KOPT-K1 (cell line): Measurements from ENCODE around the gene JSRP1.
"Not testable (repeated sequence)": the region's sequence is repeated elsewhere in the genome, so short reads cannot be mapped to it uniquely, and the experiment has no call there.

Experiments used
- H3K27ac ChIP-seq: fragments of 200-600 bp; sonication (generic); 2 replicates; pipeline ENCODE4 v1.5.1; 2016; ENCODE audit warnings: antibody characterized with exemption, mild to moderate bottlenecking, low read depth, low read length; ENCODE audit not compliant: poor library complexity, severe bottlenecking
- H3K36me3 ChIP-seq: fragments of 200-600 bp; sonication (generic); 2 replicates; pipeline ENCODE4 v1.5.1; 2017; ENCODE audit warnings: antibody characterized with exemption, mild to moderate bottlenecking, low read length, moderate library complexity; ENCODE audit not compliant: insufficient read depth
- H3K9me3 ChIP-seq: fragments of 200-600 bp; sonication (generic); 2 replicates; pipeline ENCODE4 v1.5.1; 2017; ENCODE audit warnings: antibody characterized with exemption, low read length, mild to moderate bottlenecking; ENCODE audit not compliant: insufficient read depth, poor library complexity, severe bottlenecking

The JSRP1 gene

DNA sequence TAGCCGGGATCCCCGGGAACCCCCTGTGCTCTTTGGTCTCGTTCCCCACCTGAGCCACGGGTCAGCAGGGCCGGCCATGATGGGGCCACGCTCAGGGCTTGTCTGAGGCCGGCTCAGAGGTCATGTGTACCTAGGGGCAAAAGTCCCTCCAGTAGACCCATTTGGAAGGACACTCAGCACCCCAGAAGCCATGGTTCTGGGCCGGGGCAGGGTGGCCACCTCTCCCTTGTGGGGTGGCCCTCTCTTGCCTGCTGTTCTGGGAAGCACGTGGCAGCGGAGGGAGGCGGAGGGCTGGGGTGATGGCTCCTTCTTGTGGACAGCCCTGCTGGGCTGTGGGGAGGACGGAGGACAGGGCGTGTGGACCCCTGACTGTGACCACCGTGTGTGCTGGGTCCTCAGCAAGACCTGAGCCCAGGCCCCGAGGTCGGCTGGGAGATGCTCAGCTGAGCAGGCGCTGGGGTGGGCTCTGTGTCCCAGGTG, 32.2 kb upstream of the JSRP1 start:
- Histone ChIP-seq H3K27ac (no peak overlapping the region), H3K36me3 (no peaks in the 10 kb centered on the region), H3K9me3 (no peaks in the 10 kb centered on the region)

DNA sequence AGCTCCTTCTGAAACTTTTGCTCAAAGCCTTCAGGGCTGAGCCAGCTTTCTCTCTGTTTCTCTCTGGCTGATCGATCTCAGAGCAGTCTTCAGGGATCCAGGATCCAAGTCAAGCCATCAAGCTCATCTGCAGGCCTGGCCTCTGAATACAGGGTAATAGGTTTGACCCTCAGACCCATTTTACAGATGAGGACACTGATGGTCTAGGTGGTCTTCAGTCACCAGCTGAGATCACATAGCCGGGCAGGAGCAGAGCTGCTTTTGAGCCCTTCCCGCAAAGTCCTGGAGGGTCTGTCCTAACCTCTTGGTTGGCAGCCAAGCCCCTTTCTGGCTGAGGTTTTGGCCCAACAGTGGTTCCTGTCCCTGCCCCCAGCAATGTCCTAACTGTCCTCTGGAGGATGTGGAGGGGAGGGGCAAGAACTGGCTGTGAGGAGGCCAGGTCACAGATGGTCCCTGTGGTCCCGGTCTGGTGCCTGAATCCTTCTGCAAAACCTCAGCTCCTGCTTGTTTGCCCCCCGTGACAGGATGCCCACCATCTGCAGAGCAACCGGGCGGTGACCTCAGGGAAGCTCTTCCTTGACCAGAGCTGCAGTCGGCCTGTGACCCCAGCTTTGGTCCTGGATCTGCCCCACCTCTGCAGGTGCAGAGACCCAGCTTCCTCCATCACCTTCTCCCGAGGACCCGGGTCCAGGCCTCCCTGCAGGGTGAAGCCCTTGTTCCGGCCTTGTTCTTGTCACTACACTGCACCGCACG, 31.5 kb upstream of the JSRP1 start:
- H3K36me3 ChIP-seq = no peaks in the 10 kb centered on the region
- H3K9me3 ChIP-seq = no peaks in the 10 kb centered on the region
- H3K27ac ChIP-seq = no peak overlapping the region

DNA sequence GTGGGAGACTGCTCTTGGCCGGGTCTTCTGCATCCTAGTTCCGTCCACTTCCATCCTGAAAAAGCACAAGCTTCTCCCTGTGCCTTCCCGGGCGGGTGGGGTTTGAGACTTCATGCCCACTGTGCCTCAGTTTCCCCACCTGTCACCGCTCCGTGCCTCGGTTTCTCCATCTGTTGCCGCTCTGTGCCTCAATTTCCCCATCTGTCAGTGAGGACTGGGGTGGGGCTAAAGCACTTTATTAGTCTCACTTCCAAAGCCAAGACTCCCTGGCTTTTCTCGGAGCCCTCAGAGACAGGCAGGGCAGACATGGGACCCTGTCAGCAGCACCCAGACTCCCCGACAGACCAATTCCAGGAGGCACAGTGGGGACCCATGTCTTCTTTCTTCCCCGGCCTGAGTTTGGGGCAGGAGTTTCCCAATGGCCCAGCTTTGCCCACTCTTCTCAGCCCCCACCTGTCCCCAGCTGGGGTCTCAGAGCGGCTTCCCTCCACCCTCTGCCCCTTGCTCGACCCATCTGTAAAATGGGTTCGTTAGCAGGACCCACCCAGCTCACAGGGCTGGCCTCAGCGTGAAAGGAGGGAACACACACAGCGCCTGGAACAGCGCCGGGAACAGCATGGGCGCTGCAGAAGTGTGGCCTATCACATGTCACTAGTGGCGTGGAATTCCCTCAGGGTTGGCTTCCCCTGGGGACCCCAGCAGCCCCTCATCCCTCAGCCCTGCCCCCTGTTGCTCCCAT, 30.4 kb upstream of the JSRP1 start:
- no peaks in the 10 kb centered on the region for H3K9me3 ChIP-seq
- H3K36me3 ChIP-seq = no peaks in the 10 kb centered on the region
- no peak overlapping the region for H3K27ac ChIP-seq

DNA sequence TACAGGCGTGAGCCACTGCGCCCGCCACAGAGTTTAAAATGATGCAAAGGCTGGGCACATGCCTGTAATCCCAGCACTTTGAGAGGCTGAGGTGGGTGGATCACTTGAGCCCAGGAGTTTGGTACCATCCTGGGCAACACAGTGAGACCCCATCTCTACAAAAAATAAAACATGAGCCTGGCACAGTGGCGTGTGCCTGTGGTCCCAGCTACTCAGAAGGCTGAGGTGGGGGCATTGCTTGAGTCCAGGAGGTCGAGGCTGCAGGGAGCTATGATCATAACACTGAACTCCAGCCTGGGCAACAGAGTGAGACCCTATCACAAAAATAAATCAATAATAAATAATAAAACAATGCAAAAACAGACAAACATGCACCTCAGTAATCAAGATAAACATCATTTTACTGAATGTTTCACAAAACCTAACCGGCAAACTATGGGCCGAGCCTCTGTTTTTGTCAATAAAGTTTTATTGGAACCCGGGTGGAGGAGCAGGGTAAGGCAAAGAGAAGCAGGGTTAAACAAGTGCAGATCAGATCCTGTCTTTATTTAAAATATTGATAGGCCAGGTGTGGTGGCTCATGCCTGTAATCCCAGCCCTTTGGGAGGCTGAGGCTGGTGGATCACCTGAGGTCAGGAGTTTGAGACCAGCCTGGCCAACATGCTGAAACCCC, 27.8 kb upstream of the JSRP1 start:
- H3K36me3 ChIP-seq = no peaks in the 10 kb centered on the region
- no peak overlapping the region for H3K27ac ChIP-seq
- no peaks in the 10 kb centered on the region for H3K9me3 ChIP-seq

DNA sequence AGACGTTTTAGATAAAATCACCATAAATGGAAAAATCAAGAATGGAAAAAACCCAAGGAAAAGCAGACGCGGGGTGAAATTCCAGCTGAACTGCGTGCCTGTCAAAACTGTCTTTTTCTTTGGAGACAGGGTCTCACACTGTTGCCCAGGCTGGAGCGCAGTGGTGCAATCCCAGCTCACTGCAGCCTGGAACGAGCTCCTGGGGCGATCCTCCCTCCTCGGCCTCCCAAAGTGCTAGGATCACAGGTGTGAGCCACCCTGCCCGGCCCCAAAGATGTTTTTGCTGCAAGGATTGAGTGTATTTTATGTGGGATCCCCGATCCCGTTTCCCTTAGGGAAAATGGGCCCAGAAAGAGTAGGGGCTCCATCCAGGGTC, 26.6 kb upstream of the JSRP1 start:
- H3K27ac ChIP-seq = no peak overlapping the region
- H3K9me3 ChIP-seq = no peaks in the 10 kb centered on the region
- no peaks in the 10 kb centered on the region for H3K36me3 ChIP-seq

DNA sequence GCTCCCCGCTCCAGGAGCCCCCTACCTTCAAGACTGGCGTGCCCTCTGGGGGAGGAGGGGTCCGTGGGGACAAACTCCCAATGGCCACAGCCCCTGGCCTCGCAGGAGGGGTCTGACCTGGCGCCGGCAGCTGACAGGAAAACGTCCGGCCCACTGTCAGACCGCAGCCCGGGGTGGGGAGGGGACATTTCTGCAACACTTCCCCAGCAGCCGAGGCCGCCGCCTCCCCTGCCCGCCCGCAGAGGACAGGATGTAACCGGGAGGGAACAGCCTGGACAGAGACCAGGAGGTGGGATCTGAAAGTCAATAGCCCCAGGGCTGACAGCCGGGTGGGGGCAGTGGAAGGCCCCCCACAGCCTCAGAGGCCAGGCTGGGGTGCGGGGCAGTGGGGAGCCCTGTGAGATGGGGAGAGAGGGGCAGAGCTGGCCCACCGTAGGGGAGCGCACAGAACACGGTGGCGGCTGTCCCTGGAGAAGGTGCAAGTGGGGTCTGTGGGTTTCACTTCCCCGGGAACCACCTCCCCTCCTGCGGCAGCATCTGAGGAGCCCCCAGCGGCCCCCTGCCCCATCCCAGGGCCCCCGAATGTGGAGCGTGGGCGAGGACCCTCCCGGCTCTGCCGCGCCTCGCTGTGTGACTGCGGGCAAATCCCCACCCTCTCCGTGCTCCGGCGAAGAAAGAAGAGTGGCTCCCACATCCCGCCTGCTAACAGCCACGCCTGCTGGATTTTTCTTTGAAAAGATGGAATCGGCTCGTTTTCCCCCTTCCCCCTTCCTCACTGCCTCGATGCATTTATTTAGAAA, 26.0 kb upstream of the JSRP1 start, which contains the start of gene PEAK3:
Gene PEAK3, minus strand, starts transcription at position 114 of the 800 bp plus-strand sequence. CDS start 1,244 bp downstream, outside the sequence.
- no peaks in the 10 kb centered on the region for H3K36me3 ChIP-seq
- H3K9me3 ChIP-seq = no peaks in the 10 kb centered on the region
- H3K27ac ChIP-seq = no peak within 1 kb of the TSS

DNA sequence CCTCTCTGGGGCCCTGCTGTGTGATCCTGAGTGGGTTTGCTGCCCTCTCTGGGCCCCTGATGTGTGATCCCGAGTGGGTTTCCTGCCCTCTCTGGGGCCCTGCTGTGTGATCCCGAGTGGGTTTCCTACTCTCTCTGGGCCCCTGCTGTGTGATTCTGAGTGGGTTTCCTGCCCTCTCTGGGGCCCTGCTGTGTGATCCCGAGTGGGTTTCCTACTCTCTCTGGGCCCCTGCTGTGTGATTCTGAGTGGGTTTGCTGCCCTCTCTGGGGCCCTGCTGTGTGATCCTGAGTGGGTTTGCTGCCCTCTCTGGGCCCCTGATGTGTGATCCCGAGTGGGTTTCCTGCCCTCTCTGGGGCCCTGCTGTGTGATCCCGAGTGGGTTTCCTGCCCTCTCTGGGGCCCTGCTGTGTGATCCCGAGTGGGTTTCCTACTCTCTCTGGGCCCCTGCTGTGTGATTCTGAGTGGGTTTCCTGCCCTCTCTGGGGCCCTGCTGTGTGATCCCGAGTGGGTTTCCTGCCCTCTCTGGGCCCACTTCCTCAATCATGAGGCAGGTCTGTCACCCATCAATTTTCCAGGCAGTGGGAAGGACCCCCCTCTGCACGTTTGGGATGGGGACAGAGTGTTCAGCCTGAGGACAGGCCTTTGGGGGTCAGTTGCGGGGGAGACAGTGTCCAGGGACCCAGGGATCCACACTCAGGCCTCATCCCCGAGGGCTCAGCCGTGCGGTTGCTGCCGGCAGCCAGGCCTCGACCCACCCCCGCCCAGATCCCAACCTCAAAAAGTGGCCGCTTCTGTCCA, 25.2 kb upstream of the JSRP1 start:
- H3K9me3 ChIP-seq, H3K27ac ChIP-seq, H3K36me3 ChIP-seq: not testable (repeated sequence)

DNA sequence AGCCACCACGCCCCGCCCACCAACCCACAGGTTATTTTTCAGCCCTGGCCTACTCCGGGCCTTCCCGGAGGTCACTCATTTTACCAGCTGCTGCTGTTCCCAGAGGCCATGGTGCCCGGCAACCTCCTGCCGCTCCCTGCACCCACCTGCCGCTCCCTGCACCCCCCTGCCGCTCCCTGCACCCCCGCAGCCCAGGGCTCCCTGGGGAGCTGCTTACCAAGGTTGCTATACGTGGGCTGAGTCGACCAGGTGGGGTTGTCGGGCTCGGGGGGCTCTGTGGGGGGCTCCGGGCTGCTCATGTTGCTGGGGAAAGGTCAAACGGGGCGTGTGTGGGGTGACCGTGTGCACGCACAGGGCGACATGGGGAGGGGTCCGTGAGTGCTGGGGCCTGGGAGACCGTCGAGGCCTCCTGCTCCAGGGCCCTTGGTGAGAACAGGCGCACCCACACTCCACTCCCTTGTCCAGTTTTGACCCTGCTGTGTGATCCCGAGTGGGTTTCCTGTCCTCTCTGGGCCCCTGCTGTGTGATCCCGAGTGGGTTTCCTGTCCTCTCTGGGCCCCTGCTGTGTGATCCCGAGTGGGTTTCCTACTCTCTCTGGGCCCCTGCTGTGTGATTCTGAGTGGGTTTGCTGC, 24.5 kb upstream of the JSRP1 start:
- peaks cover 11% of the 10 kb centered on the region; the same call in 1 of the 2 replicates for H3K36me3 ChIP-seq
- H3K9me3 ChIP-seq = no peaks in the 10 kb centered on the region
- H3K27ac ChIP-seq = no peak overlapping the region

DNA sequence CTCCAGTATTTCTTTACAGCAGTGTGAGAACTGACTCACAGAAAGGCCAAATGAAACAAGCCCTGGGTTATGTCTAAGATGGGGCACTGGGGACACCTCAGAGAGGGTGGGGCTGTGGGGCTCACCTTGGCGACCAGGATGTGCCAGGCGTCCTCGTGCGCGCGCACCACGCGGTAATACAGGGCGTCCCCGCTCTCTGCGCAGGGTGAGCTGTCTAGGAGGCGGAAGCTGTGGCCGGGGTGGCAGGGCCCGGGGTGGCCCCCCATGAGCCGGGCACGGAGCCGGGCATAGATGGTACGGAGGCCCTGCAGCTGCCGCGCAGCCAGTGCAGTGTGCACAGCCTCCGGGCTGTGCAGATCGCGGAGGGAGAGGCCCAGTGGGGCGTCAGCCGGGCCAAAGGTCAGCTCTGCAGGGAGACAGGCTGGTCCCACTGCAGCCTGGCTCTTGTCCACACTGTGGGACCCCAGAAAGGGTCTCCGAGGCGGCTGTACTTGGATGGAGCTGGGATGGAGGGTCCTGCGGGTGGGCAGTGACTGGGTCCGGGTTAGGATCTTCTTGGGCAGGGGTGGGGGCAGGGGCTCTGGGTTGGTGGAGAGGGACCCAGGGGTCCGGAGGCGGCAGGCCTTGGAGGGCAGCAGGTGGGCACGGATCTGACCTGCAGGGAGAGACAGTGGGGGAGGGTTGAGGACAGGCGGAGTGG, 22.4 kb upstream of the JSRP1 start:
- Histone ChIP-seq H3K9me3 (no peaks in the 10 kb centered on the region), H3K27ac (no peak overlapping the region), H3K36me3 (peaks cover 28% of the 10 kb centered on the region)

DNA sequence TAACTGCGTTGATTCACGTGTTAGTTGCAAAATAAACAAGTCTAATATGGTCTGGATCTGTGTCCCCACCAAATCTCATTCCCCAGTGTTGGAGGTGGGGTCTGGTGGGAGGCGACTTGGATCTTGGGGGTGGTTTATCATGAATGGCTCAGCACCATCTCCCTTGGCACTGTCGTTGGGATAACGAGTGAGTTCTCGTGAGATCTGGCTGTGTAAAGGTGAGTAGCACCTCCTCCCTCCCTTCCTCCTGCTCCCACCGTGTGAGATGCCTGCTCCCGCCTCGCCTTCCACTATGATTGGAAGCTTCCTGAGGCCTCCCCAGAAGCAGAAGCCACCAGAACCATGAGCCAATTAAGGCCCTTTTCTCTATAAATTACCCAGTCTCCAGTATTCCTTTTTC, 20.9 kb upstream of the JSRP1 start:
- Histone ChIP-seq H3K36me3 (peaks cover 41% of the 10 kb centered on the region), H3K9me3 (no peaks in the 10 kb centered on the region), H3K27ac (no peak overlapping the region)

DNA sequence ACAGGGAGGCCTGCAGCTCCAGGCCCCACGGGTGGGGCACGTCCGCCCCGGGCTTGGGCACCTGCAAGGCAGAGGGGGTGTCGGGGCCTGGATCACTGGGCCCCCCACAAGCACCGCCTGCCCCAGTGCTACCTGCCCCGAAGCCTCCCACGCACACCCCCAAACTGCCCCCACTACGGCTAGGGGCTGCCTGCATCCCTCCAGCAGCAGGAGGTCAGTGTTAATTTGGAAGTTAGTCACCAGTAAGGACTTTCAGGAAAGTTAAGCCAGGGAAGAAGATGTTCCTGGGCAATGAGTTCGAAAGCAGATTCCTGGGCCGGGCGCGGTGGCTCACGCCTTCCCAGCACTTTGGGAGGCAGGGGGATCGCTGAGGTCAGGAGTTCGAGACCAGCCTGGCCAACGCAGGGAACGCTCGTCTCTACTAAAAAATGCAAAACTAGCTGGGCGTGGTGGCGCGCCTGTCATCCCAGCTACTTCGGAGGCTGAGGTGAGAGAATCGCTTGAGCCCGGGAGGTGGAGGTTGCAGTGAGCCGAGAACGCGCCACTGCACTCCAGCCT, 20.3 kb upstream of the JSRP1 start:
- H3K9me3 ChIP-seq = no peaks in the 10 kb centered on the region
- H3K27ac ChIP-seq = no peak overlapping the region
- peaks cover 47% of the 10 kb centered on the region for H3K36me3 ChIP-seq

DNA sequence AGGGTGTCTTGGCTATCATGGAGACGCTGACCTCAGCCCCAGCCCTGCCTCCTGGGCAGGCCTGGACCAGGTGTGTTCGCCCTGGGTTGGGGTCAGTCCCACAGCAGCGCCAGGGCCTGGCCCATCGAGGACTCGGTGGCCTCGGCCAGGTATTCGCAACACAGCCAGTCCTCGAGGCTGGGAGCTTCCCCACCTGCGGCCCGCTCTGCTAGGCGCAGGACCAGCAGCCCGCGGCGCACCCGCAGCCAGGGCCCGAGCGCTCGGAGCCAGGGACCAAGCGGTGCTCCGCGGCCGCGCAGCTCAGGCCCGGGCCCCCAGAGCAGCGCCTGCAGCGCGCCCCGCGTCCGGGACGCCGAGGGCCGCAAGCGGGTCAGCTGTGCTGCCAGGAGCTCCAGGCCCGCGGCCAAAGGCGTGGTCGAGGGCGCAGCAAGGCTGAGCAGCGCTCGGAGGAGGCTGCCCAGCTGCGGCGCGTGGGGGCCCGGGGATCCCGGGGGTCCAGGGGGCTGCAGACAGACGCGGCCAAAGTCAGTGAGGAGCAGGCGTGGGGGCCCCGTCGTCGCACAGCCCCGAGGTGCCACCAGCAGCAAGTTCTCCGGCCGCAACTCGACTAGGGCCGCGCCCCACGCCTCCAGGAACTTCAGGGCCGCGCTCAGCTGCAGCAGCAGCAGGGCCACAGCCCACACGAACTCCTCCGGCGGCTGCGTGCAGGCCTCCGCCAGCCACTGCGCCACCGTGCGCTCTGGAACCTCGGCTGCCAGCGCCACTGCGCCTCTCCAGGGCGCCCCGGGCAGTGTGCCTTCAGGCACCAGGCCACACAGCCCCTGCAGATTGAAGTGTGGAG, 19.6 kb upstream of the JSRP1 start:
- Histone ChIP-seq H3K9me3 (no peaks in the 10 kb centered on the region), H3K36me3 (peaks cover 52% of the 10 kb centered on the region), H3K27ac (no peak overlapping the region)
